HG03460 (cell line): ENCODE results near the gene ODAD3.
"Not testable (repeated sequence)": the region's sequence is repeated elsewhere in the genome, so short reads cannot be mapped to it uniquely, and the experiment has no call there.

Experiments used
- ATAC-seq: cut with Tn5 transposase; IDR thresholded peaks from one replicate; pipeline ENCODE4 v1.9.1; 2021; ENCODE audit not compliant: unreplicated experiment

The ODAD3 gene

DNA sequence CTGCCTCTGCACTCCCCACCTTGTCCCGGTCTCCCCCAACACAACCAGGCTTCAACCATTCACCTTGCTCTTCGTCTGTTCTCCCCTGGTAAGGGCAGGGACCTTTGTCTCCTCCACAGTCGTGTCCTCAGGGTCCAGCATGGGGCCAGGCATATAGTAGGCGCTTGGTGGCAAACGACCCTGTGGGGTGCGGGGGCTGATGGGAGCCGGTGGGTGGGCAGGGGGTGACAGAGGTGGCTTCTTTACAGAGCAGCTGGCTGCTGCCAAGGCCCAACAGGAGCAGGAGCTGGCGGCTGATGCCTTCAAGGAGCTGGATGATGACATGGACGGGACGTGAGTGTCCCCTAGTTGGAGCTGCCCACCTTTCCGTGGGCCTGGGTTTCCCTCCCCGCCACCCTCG lies 10.2 kb upstream of the ODAD3 start:
- no peak for ATAC-seq

DNA sequence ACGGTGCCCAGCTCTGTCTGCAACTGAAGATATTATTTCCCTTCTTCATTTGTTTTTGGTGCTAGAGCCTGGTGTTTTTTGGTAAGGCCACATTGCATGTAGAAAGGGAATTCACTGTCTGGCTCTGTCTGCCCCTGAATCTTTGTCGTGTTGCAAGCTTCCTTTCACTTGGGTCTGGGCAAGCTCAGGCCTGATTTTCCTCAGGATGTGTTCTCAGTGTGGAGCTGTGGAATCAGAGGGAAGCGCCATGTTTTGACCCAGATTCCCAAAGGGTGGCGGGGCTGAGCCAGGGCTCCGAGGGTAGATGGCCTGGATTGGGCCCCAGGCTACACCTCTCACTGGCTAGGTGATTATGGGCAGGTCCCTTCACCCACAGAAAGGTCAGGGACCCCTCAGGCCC lies 9.1 kb upstream of the ODAD3 start:
- ATAC-seq: no peak

DNA sequence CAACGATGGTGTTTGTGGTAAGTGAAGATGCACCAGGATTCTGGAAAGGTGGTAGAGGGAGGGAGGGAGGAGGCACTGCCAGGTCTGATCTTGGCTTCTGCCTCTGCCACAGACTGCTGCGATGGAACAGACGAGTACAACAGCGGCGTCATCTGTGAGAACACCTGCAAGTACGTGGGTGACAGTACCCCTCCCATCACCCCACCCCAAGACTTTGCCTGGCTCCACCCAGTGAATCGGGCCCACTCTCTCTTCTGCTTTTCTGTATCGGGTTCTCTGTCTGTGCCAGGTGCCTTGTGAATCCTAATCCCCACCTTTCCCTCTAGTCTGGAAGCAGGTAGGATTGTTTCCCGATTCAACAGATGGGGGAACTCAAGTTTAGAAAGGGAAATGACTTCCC lies 3.0 kb upstream of the ODAD3 start:
- no peak for ATAC-seq

DNA sequence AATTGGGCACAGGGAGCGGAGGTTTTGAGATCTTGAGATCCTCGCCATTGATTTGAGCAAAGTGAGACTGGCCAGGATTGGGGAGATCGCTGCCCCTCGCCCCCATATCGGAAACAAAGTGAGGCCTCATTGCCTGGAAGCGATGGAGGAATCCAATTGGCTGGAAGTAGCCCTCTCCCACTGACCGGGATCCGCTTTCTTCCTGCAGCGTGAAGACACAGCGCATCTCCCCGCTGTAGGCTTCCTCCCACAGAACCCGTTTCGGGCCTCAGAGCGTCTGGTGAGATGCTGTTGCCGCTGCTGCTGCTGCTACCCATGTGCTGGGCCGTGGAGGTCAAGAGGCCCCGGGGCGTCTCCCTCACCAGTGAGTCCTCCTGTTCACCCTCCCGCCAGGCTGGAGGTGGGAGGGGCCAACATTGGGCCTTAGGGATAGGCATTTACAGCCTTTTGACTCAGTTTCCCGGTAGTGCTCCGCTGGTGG lies 952 bp upstream of the ODAD3 start:
- ATAC-seq: no peak

DNA sequence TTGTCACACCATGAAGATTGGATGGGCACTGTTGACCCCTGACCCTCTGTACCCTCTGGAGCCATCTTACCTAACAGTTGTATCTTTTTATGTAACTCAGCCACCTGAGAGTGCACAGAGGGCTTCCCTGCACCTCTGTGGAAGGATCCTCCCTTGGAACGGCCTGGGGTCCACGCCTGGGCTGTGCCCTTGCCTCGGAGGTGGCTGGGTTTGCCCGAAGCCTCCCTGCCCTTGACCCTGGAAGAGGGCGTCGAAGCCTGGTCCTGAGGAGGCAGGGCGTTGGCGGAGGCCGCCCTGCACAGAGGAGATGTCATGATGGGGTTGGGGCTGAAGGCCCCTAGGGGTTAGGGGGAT lies 241 bp downstream of the ODAD3 start:
- no peak for ATAC-seq

DNA sequence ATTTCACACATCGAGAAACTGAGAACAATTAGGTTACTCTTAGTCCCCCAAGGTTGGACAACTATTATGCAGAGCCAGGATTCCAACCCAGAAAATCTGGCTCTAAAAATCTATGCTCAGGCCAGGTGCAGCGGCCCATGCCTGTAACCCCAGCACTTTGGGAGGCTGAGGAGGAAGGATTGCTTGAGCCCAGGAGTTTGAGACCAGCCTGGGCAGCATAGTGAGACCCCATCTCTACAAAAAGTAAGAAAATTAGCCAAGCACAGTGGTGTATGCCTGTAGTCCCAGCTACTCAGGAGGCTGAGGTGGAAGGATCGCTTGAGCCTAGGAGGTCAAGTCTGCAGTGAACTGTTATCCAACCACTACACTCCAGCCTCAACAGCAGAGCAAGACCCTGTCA lies 1.4 kb downstream of the ODAD3 start:
- ATAC-seq: not testable (repeated sequence)

DNA sequence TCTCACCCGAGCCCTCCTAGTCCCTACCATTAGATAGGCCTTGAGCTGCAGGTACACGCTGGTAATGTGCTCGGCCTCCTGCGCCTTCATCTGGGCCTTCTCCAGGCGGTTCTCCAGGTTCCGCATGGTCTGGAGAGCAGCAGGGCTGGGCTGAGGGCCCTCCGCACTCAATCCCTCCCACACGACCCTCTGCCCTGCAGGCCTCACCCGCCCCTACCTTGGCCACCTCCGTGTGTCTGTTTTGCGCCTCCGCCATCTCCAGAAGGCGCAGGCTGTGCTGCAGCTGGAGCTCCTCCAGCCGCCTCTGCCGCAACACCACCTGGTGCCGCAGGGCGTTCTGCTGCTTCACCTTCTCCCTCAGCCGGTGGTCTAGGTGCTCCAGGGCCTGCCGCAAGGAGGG lies 8.3 kb downstream of the ODAD3 start:
- ATAC-seq: no peak

DNA sequence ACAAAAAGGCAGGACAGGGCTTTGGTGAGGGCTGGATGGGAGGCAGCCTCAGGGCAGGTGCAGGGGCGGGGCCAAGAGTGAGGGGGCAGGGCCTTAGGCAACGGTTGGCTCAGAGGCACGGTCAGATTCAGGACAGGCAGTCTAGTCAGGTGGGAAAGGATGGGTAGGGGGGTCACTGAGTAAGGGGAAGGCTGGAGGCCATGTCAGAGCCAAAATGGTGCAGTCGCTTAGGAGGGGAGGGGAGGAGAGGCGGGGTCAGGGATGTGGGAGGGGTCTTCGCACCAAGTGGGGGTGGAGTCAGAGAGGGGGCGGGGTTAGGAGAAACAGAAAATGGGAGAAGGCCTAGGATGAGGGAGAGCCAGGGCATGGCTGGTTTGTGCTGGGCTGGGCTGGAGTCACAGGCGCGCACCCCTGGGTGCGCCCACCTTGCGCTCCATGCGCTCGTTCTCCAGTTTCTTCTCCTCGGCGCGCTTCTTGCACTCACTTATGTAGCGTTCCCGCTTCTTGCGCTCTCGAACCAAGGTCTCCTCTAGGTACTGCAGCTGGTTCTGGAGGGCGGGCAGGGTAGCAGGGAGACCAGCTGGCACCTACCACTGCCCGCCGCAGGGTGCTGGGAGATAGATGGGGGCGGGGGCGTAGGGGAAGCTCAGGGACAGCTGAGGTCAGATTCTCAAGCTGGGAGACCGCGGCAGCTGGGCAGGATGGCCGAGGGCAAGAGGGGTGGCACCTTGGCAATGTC lies 9.0 kb downstream of the ODAD3 start:
- ATAC-seq: no peak

DNA sequence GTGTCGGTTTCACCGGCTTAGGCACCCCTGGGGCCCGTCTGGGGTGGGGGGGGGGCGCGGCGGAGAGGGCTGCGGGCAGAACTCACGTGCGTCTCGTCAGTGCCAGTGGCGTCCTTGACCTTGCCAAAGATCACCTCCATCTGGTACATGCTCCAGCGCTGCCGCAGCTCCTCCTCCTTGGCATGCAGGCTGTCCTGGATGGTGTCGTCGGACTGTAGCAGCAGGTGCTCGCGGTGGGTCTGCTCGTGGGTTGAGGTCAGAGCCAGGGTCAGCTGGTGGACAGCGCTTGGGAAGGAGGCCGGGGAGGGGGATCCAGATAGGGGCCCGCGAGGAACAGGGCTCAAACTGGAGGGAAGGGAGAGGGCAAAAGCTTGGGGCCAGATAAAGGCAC lies 11.1 kb downstream of the ODAD3 start:
- ATAC-seq: no peak

DNA sequence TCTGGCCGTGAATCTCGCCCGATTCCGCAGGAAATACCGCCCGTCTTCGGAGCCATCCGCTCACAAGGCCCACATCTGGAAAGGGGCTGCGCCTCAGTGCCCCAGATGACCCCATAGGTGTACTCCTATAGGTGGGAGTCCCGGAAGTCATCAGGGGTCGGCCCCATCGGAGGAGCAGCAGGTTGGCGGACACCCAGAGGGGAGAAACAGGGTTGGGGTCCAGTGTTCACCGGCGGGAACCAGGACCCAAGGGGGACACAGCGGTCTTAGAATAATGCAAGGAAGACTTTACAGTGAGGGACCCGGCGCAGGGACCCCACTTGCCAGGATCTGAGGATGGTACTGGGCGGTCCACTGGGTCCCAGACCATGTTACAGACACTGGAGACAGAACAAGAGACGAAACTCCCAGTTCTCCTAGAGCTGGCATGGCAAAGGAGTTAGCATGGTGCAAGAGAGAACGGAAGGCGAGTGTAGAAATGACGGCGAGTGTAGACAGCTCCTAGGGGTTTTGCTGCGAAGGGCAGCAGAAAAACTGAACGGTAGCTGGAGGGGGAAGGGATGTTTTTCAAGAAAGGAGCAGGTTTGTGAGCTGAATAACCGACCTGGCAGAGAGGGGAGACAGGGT lies 11.6 kb downstream of the ODAD3 start:
- no peak for ATAC-seq

DNA sequence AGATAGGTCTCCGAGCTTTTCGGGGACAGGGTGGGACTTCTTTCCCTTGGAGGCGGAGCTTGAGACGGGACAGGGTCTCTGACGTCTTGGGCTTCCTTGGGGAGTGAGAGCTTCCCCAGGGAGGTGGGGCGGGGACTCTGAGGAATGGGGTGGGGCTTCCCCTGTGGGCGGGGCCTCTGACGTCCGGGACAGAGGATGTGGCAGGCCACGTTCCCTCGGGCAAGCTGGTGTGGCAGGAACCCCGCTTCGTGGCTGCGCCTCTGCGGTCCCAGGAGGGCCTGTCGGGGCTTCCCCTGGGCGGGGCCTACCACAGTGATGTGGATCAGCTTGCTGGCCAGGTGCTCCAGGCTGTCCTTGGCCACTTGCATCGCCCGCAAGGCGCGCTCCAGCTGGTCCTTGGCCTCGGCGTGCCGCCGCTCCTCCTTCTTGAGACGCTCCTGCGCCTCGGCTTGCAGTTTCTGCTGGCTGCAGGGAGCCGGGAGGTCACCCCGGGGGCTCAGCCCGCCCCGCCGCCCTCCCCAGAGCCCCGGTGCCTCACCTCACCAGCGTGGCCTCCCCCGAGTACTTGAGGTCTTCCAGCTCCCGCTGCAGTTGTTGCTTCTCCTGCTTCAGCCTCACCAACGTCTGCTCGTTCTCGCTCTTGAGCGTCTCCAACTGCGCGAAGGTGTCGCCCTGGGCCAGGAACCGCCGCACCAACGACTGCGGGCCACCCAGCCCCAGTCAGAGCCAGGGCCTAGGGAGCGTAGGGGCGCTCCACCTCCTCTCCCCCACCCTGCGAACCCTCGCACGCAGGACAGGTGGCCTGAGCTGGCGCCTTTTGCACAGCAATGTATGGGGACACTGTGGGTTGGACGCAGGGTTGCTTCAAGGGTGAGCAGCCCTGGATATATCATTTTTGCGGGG lies 12.5 kb downstream of the ODAD3 start:
- ATAC-seq: peak; percentile 56

DNA sequence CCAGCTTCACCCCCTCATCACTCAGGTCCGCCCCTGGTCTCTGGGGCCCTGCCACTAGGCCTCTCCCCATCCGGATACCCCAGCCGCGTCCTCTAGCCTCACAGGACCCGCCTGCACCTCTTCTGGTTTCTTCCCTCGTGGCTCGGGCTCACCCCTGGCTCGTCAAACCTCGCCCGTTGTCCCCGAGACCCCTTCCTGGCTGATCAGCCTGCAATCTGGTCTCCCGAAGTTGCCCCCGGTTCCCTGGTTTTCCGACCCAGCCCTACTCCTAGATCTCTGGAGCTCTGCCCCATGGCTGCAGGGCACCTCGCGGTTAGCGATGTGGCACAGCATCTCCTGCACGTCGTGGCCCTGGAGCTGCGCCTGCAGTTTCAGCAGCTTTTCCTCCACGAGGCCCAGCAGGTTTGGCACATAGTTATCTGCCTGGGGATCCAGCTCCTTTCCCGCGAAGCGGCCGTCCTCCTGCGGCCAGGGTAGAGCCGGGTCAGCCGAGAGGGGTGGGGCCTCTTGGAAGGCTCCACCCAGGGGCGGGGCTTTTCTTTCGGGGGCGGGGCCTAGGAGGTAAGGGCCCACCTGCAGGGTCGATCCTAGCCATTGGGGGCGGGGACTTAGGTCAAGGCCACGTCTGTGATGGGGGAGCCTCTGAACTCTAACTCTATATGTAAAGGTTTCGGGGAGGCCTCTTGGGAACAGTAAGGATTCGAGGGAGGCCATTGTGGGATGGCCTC lies 13.4 kb downstream of the ODAD3 start:
- ATAC-seq: peak; percentile 49

DNA sequence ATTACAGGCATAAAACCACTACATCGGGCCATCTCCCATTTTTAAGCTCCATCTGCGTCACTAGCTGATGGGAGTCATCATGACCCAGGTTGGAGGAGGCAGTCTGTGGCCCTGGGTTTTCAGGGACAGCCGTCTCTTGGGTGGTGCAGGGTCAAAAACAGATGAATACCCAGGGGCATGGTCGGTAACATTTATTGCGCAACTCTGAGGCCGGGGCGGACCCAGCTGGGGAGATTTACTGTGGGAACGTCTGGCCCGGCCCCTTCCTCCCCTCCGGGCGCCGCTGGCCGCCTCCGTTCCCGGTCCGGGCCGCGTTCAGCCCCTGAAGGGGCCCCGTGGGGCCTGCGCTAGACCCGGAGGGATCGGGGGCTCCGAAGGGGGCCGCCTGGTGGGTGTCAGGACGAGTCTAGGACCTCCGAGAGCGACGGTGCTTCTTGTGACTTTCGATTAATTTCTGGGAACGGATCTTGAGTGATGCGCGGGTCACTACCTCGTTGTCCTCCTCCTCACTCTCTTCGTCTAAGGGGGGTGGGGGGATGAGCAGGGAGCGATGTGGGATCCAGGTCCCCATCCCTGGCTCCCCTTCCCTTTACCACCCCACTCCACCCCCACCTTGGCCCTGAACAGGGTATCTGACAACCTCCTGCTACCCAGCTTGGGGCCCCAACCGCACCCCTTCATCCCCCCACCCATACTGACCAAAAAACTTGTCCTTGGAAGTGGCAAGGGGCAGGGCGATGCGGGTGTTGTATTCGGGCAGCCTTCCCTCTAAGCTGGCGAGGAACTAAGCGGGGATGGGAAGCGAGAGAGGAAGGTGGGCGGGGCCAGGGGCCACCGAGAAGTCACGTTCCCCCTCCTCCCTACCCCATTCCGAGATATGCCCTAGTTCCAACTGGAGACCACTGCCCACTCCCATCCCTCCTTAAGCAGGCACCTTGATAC lies 14.2 kb downstream of the ODAD3 start:
- no peak for ATAC-seq

DNA sequence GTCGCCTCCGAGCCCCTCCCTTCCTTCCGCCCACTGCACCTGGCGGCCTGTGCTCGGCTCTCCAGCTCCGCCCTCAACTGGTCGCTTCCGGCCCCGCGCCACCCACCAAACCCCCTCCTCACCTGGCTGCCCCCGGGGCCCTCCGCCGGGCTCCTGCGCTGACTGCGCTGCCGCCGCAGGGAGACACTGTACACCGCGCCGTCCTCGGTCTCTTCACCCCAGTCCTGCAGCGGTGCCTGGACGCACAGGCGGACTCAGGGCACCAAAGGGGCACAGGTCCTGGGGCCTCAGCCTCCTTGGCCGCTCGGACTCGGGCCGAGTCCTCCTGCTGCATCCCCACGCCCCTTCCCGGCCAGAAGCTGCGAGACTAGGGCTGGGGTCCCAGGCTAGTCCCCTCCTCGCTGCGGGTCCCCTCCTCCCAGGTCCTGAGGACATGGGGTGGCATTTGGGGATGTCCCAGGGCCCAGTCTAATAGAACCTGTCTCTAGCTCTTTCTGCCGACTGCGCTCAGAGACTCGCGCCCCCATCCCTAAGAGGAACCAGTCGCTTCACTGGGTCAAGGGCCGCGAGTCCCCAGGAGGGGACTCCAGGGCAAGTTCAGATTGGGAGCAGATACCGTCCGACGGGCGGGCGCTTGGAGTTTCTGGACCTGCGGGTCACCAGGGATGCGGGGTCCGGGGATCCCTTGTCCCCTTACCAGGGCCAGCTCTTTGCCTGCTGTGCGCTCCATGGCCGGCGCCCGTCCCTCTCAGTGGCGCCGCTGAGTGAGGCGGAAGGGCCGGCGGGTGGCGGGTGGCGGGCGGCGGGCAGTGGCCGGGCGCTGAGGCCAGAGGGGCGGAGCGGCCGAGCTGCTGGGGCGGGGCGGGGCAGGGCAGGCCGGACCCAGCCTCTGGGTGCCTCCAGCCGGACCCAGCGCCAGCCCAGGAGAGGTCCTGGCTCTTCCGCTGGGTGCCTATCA lies 16.1 kb downstream of the ODAD3 start, which contains the start of gene RGL3:
Gene RGL3 (minus strand): TSS at position 766 of the 958 bp plus-strand sequence. CDS start 36 bp downstream, at position 730.
- no peak for ATAC-seq

DNA sequence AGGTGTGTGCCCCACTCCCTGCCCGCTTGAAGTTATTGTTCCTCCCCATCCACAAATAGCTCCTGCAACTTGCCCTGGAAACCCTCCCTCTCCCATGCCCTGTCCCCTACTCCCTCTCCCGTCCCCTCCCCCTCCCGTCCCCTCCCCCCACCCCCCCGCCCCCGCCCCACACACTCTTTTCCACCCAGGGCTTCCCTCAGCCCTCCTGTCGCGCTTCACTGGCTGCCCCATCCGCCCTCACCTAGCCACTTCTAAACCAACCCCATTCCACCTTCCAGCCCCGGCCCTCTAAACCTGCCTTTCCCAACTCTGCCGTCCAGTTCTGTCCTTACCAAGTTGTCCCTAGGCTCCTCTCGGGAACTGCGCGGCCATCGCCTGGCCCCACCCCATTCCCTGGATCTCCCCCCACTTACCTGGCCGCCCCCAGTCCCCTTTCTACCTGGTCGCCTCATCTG lies 16.8 kb downstream of the ODAD3 start:
- no peak for ATAC-seq

DNA sequence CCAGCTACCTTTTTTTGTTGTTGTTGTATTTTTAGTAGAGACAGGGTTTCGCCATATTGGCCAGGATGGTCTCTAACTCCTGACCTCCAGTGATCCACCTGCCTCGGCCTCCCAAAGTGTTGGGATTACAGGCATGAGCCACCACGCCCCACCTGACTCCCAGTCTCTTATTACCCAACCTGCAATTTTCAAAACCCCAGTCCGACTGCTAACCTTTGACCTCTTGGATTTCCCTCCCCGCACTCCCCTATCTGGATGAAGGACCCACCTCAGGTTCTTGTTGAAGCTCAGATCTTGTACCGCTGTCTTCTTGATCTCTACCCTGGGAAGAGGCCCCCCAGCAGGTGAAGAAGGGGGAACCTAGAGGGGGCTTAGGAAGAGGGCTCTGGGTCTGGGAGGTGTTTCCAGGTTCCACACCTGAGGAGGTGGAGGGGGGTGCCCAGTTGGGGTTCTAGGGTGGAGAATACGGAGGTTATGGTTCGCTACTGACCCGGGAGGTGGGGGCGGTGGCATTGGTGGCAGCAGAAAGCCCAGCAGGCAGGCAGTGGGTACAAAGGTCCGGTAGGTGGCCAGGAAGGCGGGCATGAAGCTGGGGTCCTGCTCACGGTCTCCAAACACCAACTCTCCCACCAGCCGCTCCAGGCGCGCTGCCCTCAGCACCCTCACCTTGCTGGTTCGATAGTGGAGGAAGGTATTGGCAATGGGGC lies 18.4 kb downstream of the ODAD3 start:
- no peak for ATAC-seq

DNA sequence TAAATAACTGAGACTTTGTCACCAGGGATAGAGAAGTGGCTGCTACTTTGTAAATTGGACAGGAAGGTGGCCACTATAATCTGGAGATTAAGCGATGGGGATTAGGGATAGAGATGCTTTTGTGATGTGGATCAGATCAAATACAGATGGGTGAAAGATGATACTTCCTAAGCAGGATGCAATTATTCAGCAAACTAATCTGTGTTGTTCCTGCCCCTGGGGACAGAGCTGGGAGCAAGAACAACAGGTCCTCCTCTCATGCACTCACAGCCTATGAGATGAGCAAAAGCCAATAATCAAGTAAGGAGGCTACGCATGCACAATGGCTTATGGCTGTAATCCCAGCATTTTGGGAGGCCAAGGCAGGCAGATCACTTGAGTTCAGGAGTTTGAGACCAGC lies 20.4 kb downstream of the ODAD3 start:
- ATAC-seq: no peak

DNA sequence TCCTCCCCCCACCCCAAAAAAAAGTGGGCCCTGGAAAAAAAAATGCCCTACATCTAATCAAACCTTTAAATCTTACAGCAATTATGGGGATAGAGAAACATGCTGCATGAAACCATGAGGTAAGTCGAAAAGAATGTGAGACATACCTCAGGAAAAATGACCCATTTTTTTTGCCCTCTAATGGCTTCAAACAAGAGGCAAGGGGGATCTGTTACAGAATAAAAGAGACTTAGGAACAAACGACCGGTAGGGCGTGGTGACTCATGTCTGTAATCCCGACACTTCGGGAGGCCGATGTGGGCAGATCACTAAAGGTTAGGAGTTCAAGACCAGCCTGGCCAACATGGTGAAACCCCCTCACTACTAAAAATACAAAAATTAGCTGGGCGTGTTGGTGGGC lies 24.2 kb downstream of the ODAD3 start:
- ATAC-seq: no peak
